GM18858 (cell line): ENCODE results near the gene SLC25A30.

Experiments used
- ATAC-seq: cut with Tn5 transposase; IDR thresholded peaks from one replicate; pipeline ENCODE4 v1.9.1; 2021; ENCODE audit not compliant: unreplicated experiment

SLC25A30 gene

GRCh38 chr13:45417790-45418534 is at the start of gene SLC25A30:
Gene SLC25A30, minus strand, starts transcription at chr13:45418373. Its CDS starts 6,948 bp downstream, at chr13:45411425.
- peak; percentile 69 for ATAC-seq

- no peak for ATAC-seq
These were observed 48.2 kb upstream of the SLC25A30 start for GRCh38 chr13:45466359-45466758.

GRCh38 chr13:45464687-45465453 is 46.7 kb upstream of the SLC25A30 start, which contains the start of gene COG3:
Gene COG3, plus strand, starts transcription at chr13:45464939. Its CDS starts 98 bp downstream, at chr13:45465037.
- ATAC-seq = peak; percentile 86

- ATAC-seq = no peak
These were observed 46.0 kb upstream of the SLC25A30 start for GRCh38 chr13:45464141-45464686.

- no peak for ATAC-seq
These were observed 38.2 kb upstream of the SLC25A30 start for GRCh38 chr13:45456196-45456972.

GRCh38 chr13:45454204-45454603 is 36.0 kb upstream of the SLC25A30 start:
- ATAC-seq = no peak

GRCh38 chr13:45451282-45451681 is 33.1 kb upstream of the SLC25A30 start:
- no peak for ATAC-seq

- ATAC-seq = no peak
These were observed 30.9 kb upstream of the SLC25A30 start for GRCh38 chr13:45448965-45449559.

GRCh38 chr13:45447050-45447661 is 29.0 kb upstream of the SLC25A30 start:
- no peak for ATAC-seq

- ATAC-seq = no peak
These were observed 28.0 kb upstream of the SLC25A30 start for GRCh38 chr13:45446181-45446580.

- ATAC-seq = no peak
These were observed 26.9 kb upstream of the SLC25A30 start for GRCh38 chr13:45445053-45445452.

GRCh38 chr13:45441633-45442032 is 23.5 kb upstream of the SLC25A30 start:
- peak; percentile 76 for ATAC-seq

- ATAC-seq = no peak
These were observed 21.7 kb upstream of the SLC25A30 start for GRCh38 chr13:45439781-45440462.

- ATAC-seq = no peak
These were observed 20.8 kb upstream of the SLC25A30 start for GRCh38 chr13:45439008-45439407.

GRCh38 chr13:45437947-45438346 is 19.8 kb upstream of the SLC25A30 start:
- no peak for ATAC-seq

- ATAC-seq = no peak
These were observed 18.8 kb upstream of the SLC25A30 start for GRCh38 chr13:45436953-45437352.

GRCh38 chr13:45436332-45436731 is 18.2 kb upstream of the SLC25A30 start:
- no peak for ATAC-seq

- ATAC-seq = no peak
These were observed 16.6 kb upstream of the SLC25A30 start for GRCh38 chr13:45434556-45435371.

- no peak for ATAC-seq
These were observed 15.2 kb upstream of the SLC25A30 start for GRCh38 chr13:45433381-45433790.
